Caco-2 (cell line): ENCODE data around the gene ZNF43. TPM values are rescaled to one million over a fixed set of nuclear protein-coding genes. Genes with fewer than 3 reads are reported as not detected.
"Not testable (repeated sequence)": the region's sequence is repeated elsewhere in the genome, so short reads cannot be mapped to it uniquely, and the experiment has no call there.

ENCODE experiments used
- Bru-seq: library from RNA; stranded (reverse); fragments of 400-500 nt; gene quantifications from one replicate; lab custom pipeline; 2021; lab: Mats Ljungman, UMichigan
- BruChase-seq, 2 experiments: library from RNA; stranded (reverse); fragments of 400-500 nt; gene quantifications; one replicate each; lab custom pipeline; 2021; lab: Mats Ljungman, UMichigan
- BruUV-seq: library from RNA; stranded (reverse); fragments of 400-500 nt; replicated peaks from 2 replicates; lab custom pipeline; 2021; lab: Mats Ljungman, UMichigan
- CTCF ChIA-PET: fragments of 300-600 bp; sonication (Branson Sonifier 250); formaldehyde crosslinking; loops from one replicate; lab custom pipeline; 2022; ENCODE audit warnings: antibody characterized with exemption; lab: Charles Lee
- POLR2A ChIA-PET: fragments of 300-600 bp; sonication (Branson Sonifier 250); formaldehyde crosslinking; loops from one replicate; lab custom pipeline; 2022; ENCODE audit warnings: antibody characterized with exemption; lab: Charles Lee
- DNase-seq, 2 experiments: peaks; one replicate each; pipeline versions ENCODE4 v3.0.0 to v3.0.0-alpha.2; 2020 to 2022
- H3K27me3 ChIP-seq: replicated peaks from 2 replicates; pipeline ENCODE4 v1.6.0; 2011; ENCODE audit warnings: low read length; ENCODE audit not compliant: control insufficient read depth, insufficient read depth
- H3K36me3 ChIP-seq: 2 replicates; pipeline ENCODE4 v1.5.1; 2011; ENCODE audit warnings: low read length; ENCODE audit not compliant: control insufficient read depth, insufficient read depth
- H3K4me1 ChIP-seq: fragments of 250-450 bp; sonication (Bioruptor Pico); 2 replicates; pipeline ENCODE4 v1.5.1; 2020; ENCODE audit warnings: mild to moderate bottlenecking
- H3K4me3 ChIP-seq: 2 replicates; pipeline ENCODE4 v1.5.1; 2011; ENCODE audit warnings: low read depth, mild to moderate bottlenecking, control low read depth, low read length
- H3K9me3 ChIP-seq: fragments of 250-450 bp; sonication (Bioruptor Pico); 2 replicates; pipeline ENCODE4 v1.5.1; 2020; ENCODE audit warnings: mild to moderate bottlenecking, moderate library complexity
- H3K27ac Mint-ChIP-seq: one replicate; pipeline ENCODE4 v1.8.0; 2022; ENCODE audit warnings: mixed read lengths; ENCODE audit not compliant: unreplicated experiment
- H3K27me3 Mint-ChIP-seq: one replicate; pipeline ENCODE4 v1.8.0; 2022; ENCODE audit warnings: mixed read lengths; ENCODE audit not compliant: insufficient read depth, unreplicated experiment
- H3K36me3 Mint-ChIP-seq: one replicate; pipeline ENCODE4 v1.8.0; 2022; ENCODE audit warnings: mild to moderate bottlenecking, mixed read lengths; ENCODE audit not compliant: insufficient read depth, unreplicated experiment
- H3K4me1 Mint-ChIP-seq: one replicate; pipeline ENCODE4 v1.8.0; 2022; ENCODE audit warnings: low read depth, mixed read lengths; ENCODE audit not compliant: unreplicated experiment
- H3K4me3 Mint-ChIP-seq: one replicate; pipeline ENCODE4 v1.8.0; 2022; ENCODE audit warnings: mild to moderate bottlenecking, moderate library complexity, mixed read lengths; ENCODE audit not compliant: unreplicated experiment
- H3K9me3 Mint-ChIP-seq: one replicate; pipeline ENCODE4 v1.8.0; 2022; ENCODE audit warnings: mixed read lengths; ENCODE audit not compliant: unreplicated experiment
- CTCF ChIP-seq, 2 experiments: fragments of 200-600 bp in 1 of 2; IDR thresholded peaks; 1 replicate in 1 of 2; 2 replicates in 1 of 2; pipeline versions ENCODE4 v1.5.1 to v1.8.0; 2011 to 2022; ENCODE audit warnings: antibody characterized with exemption in 1 of 2, control low read depth in 1 of 2, inconsistent platforms in 1 of 2, low read depth in 1 of 2, low read length in 1 of 2, mild to moderate bottlenecking in 1 of 2, moderate library complexity in 1 of 2; ENCODE audit not compliant: insufficient read depth in 1 of 2, severe bottlenecking in 1 of 2, unreplicated experiment in 1 of 2
- intact Hi-C: fragments of 100-400 bp; cut with micrococcal nuclease; formaldehyde crosslinking; loops from one replicate; pipeline ENCODE4 v1.10.0; 2022; ENCODE audit not compliant: unreplicated experiment
- long read RNA-seq: library from polyadenylated mRNA; stranded (forward); transcript quantifications from one replicate; pipeline ENCODE4 v2.0.0, GENCODE V29; 2022
- total RNA-seq: library from RNA; stranded (reverse); gene quantifications from 2 replicates; pipeline ENCODE4 v1.2.3, GENCODE V29; 2022

The ZNF43 gene
- total RNA-seq (not detected in 2 replicates), Bru-seq, nascent RNA (percentile 3 among the genes with signal in this experiment), BruChase-seq, experiment 1, labeled RNA remaining after a 2-hour chase (not detected), BruChase-seq, experiment 2, labeled RNA remaining after a 6-hour chase (not detected)
- long read RNA-seq, result 0 reads

- ChIA-PET POLR2A (no interaction called here), CTCF (no interaction called here)
- no peak for TF ChIP-seq CTCF (IDR thresholded peaks at IDR 0.05; ENCODE audit: insufficient read depth in 1 of 2, low read depth in 1 of 2, low read length in 1 of 2, severe bottlenecking in 1 of 2, unreplicated experiment in 1 of 2)
- intact Hi-C loops, result no loop called here
- BruUV-seq, result no TSS peak
- Mint-ChIP-seq H3K4me3 (no peak within 1 kb of the TSS), H3K27ac (no peak within 1 kb of the TSS), H3K36me3 (no peaks in the 10 kb centered on the region), H3K27me3 (no peaks in the 10 kb centered on the region), H3K9me3 (peaks cover 9% of the 10 kb centered on the region), H3K4me1 (no peaks in the 10 kb centered on the region)
- H3K4me3 ChIP-seq, result no peak within 1 kb of the TSS
- no peaks in the 10 kb centered on the region for H3K27me3 ChIP-seq
- no peaks in the 10 kb centered on the region for H3K9me3 ChIP-seq
- no peaks in the 10 kb centered on the region for H3K36me3 ChIP-seq
- H3K4me1 ChIP-seq, result no peaks in the 10 kb centered on the region
- DNase-seq, result no peak
Observed at GRCh38 chr19:21835810-21836444, at the start of gene ZNF43. TSS of gene ZNF43 (minus strand) at chr19:21836182. CDS start at chr19:21836038, 144 bp downstream.

GRCh38 chr19:21885516-21885915 is 49.5 kb upstream of the ZNF43 start:
- peaks cover 35% of the 10 kb centered on the region for H3K9me3 Mint-ChIP-seq
- not testable (repeated sequence) for H3K4me3 Mint-ChIP-seq

GRCh38 chr19:21884786-21885185 is 48.8 kb upstream of the ZNF43 start:
- DNase-seq, BruUV-seq, H3K36me3 ChIP-seq, H3K4me3 Mint-ChIP-seq, H3K27me3 Mint-ChIP-seq, CTCF ChIA-PET, H3K36me3 Mint-ChIP-seq, H3K9me3 ChIP-seq, H3K4me1 Mint-ChIP-seq, H3K27me3 ChIP-seq, intact Hi-C loops, POLR2A ChIA-PET, H3K27ac Mint-ChIP-seq, H3K4me3 ChIP-seq, H3K4me1 ChIP-seq: not testable (repeated sequence)
- peaks cover 42% of the 10 kb centered on the region for H3K9me3 Mint-ChIP-seq

More at GRCh38 chr19:21885516-21885915, 49.5 kb upstream of the ZNF43 start:
- H3K4me1 ChIP-seq, BruUV-seq, H3K9me3 ChIP-seq, DNase-seq, CTCF ChIA-PET, intact Hi-C loops, H3K4me3 ChIP-seq, H3K27me3 ChIP-seq, H3K36me3 ChIP-seq, POLR2A ChIA-PET, H3K27me3 Mint-ChIP-seq, H3K4me1 Mint-ChIP-seq, H3K36me3 Mint-ChIP-seq, H3K27ac Mint-ChIP-seq: not testable (repeated sequence)

- Mint-ChIP-seq H3K4me3 (no peak overlapping the region), H3K36me3 (no peaks in the 10 kb centered on the region), H3K27ac (no peak overlapping the region), H3K27me3 (no peaks in the 10 kb centered on the region), H3K4me1 (no peaks in the 10 kb centered on the region), H3K9me3 (peaks cover 39% of the 10 kb centered on the region)
- Histone ChIP-seq H3K4me3 (no peak overlapping the region), H3K27me3 (no peaks in the 10 kb centered on the region), H3K9me3 (no peaks in the 10 kb centered on the region), H3K36me3 (no peaks in the 10 kb centered on the region), H3K4me1 (no peaks in the 10 kb centered on the region)
- no TSS peak for BruUV-seq
- TF ChIP-seq CTCF (IDR thresholded peaks at IDR 0.05; ENCODE audit: insufficient read depth in 1 of 2, low read depth in 1 of 2, low read length in 1 of 2, severe bottlenecking in 1 of 2, unreplicated experiment in 1 of 2), result no peak
- intact Hi-C loops, result no loop called here
- CTCF ChIA-PET, result no interaction called here
- DNase-seq, result no peak
- POLR2A ChIA-PET, result no interaction called here
Observed at GRCh38 chr19:21883516-21883915, 47.5 kb upstream of the ZNF43 start.

- intact Hi-C loops, H3K27ac Mint-ChIP-seq, H3K4me3 Mint-ChIP-seq, H3K4me1 Mint-ChIP-seq, CTCF ChIA-PET, H3K9me3 ChIP-seq, DNase-seq, H3K4me1 ChIP-seq, H3K36me3 ChIP-seq, H3K4me3 ChIP-seq, H3K36me3 Mint-ChIP-seq, H3K27me3 ChIP-seq, POLR2A ChIA-PET, H3K27me3 Mint-ChIP-seq, BruUV-seq: not testable (repeated sequence)
- H3K9me3 Mint-ChIP-seq, result peaks cover 30% of the 10 kb centered on the region
Observed at GRCh38 chr19:21880761-21881160, 44.8 kb upstream of the ZNF43 start.
